Nephron progenitor cell (in vitro differentiated cells): ENCODE data around the gene AAK1.

Experiments used
- DNase-seq: peaks from one replicate; pipeline ENCODE4 v3.0.0; 2021
- H3K27ac Mint-ChIP-seq: 2 replicates; pipeline ENCODE4 v1.8.0; 2021; ENCODE audit warnings: mild to moderate bottlenecking, moderate library complexity, mixed read lengths
- H3K27me3 Mint-ChIP-seq: 2 replicates; pipeline ENCODE4 v1.8.0; 2021; ENCODE audit warnings: mild to moderate bottlenecking, low read depth, mixed read lengths; ENCODE audit not compliant: poor library complexity
- H3K36me3 Mint-ChIP-seq: 2 replicates; pipeline ENCODE4 v1.8.0; 2021; ENCODE audit warnings: low read depth, mixed read lengths
- H3K4me1 Mint-ChIP-seq: 2 replicates; pipeline ENCODE4 v1.8.0; 2021; ENCODE audit warnings: mixed read lengths
- H3K4me3 Mint-ChIP-seq: 2 replicates; pipeline ENCODE4 v1.8.0; 2021; ENCODE audit warnings: mild to moderate bottlenecking, moderate library complexity, mixed read lengths
- H3K9me3 Mint-ChIP-seq: 2 replicates; pipeline ENCODE4 v1.8.0; 2021; ENCODE audit warnings: mild to moderate bottlenecking, moderate library complexity, mixed read lengths
- TF ChIP-seq, protein P1 (sequence below): fragments of 200-600 bp; sonication (generic); IDR thresholded peaks from 2 replicates; pipeline ENCODE4 v1.5.0; 2021; ENCODE audit warnings: antibody characterized with exemption

The AAK1 gene

GRCh38 chr2:69509750-69510140 is 133.8 kb downstream of the AAK1 start:
- peaks cover 8% of the 10 kb centered on the region for H3K4me1 Mint-ChIP-seq
- no peaks in the 10 kb centered on the region for H3K9me3 Mint-ChIP-seq
- DNase-seq = no peak
- no peaks in the 10 kb centered on the region for H3K27me3 Mint-ChIP-seq
- TF ChIP-seq, protein P1, sequence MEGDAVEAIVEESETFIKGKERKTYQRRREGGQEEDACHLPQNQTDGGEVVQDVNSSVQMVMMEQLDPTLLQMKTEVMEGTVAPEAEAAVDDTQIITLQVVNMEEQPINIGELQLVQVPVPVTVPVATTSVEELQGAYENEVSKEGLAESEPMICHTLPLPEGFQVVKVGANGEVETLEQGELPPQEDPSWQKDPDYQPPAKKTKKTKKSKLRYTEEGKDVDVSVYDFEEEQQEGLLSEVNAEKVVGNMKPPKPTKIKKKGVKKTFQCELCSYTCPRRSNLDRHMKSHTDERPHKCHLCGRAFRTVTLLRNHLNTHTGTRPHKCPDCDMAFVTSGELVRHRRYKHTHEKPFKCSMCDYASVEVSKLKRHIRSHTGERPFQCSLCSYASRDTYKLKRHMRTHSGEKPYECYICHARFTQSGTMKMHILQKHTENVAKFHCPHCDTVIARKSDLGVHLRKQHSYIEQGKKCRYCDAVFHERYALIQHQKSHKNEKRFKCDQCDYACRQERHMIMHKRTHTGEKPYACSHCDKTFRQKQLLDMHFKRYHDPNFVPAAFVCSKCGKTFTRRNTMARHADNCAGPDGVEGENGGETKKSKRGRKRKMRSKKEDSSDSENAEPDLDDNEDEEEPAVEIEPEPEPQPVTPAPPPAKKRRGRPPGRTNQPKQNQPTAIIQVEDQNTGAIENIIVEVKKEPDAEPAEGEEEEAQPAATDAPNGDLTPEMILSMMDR = no peak
- H3K27ac Mint-ChIP-seq = no peak overlapping the region
- H3K4me3 Mint-ChIP-seq = no peak overlapping the region
- H3K36me3 Mint-ChIP-seq = peaks cover 74% of the 10 kb centered on the region

GRCh38 chr2:69509011-69509749 is 134.4 kb downstream of the AAK1 start:
- H3K27me3 Mint-ChIP-seq = no peaks in the 10 kb centered on the region
- H3K9me3 Mint-ChIP-seq = no peaks in the 10 kb centered on the region
- peak overlapping the region; percentile 23 for H3K27ac Mint-ChIP-seq
- H3K4me1 Mint-ChIP-seq = peaks cover 3% of the 10 kb centered on the region
- TF ChIP-seq, protein P1 = no peak
- DNase-seq = no peak
- no peak overlapping the region for H3K4me3 Mint-ChIP-seq
- peaks cover 71% of the 10 kb centered on the region for H3K36me3 Mint-ChIP-seq

- Mint-ChIP-seq H3K4me3 (no peak overlapping the region), H3K27ac (no peak overlapping the region), H3K36me3 (peaks cover 57% of the 10 kb centered on the region), H3K9me3 (no peaks in the 10 kb centered on the region), H3K27me3 (no peaks in the 10 kb centered on the region), H3K4me1 (no peaks in the 10 kb centered on the region)
- no peak for DNase-seq
- TF ChIP-seq, protein P1 = no peak
These were observed 137.8 kb downstream of the AAK1 start for GRCh38 chr2:69505710-69506109.

DNA sequence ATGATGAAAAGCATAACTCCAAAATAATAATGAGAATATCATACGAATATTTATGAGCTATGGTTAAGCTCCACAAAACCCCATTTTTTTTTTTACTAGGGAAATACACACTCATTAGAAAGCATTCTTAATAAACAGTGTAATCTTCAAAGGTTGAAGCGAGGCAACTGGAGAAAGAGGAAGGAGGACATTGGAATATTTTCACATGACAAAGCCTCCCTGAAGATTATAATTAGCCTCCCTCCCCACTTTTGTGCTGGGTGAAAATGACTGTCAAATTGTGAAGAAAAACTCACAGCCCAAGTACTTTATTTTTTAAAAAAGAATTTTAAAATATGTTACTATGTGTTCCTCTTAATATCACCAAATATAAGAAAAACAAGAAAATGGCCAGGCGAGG is 142.2 kb downstream of the AAK1 start:
- DNase-seq = no peak
- TF ChIP-seq, protein P1 = no peak
- Mint-ChIP-seq H3K4me1 (no peaks in the 10 kb centered on the region), H3K9me3 (no peaks in the 10 kb centered on the region), H3K27me3 (peaks cover 5% of the 10 kb centered on the region), H3K27ac (no peak overlapping the region), H3K4me3 (no peak overlapping the region), H3K36me3 (peaks cover 31% of the 10 kb centered on the region)

GRCh38 chr2:69499966-69500365 is 143.6 kb downstream of the AAK1 start:
- Mint-ChIP-seq H3K9me3 (no peaks in the 10 kb centered on the region), H3K4me1 (no peaks in the 10 kb centered on the region), H3K4me3 (no peak overlapping the region), H3K27ac (no peak overlapping the region), H3K27me3 (peaks cover 5% of the 10 kb centered on the region), H3K36me3 (peaks cover 22% of the 10 kb centered on the region)
- no peak for DNase-seq
- TF ChIP-seq, protein P1 = no peak

DNA sequence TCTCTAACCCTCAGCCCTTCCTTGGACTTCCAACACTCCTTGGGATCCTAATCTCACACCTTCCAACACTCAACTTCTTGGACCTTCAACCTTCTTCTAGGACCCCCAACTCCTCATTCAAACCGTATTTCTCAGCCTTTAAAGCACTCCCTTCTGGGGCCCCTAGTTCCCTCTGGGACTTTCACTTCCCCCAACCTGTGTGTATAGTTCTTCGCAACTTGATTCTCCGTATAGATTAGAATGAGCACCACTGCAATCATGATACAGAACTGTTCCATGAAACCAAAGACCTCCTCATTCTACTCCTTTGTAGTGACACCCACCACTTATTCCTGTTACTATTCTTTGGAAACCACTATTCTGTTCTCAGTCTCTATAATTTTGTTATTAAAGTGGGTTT is 144.3 kb downstream of the AAK1 start:
- TF ChIP-seq, protein P1 = no peak
- peak overlapping the region; percentile 12 for H3K27ac Mint-ChIP-seq
- no peaks in the 10 kb centered on the region for H3K9me3 Mint-ChIP-seq
- no peak overlapping the region for H3K4me3 Mint-ChIP-seq
- H3K27me3 Mint-ChIP-seq = peaks cover 5% of the 10 kb centered on the region
- no peaks in the 10 kb centered on the region for H3K4me1 Mint-ChIP-seq
- peaks cover 22% of the 10 kb centered on the region for H3K36me3 Mint-ChIP-seq
- no peak for DNase-seq
